Ishikawa (cell line): ENCODE measurements around the gene GMEB2.

ENCODE experiments used
- RAD21 ChIP-seq: IDR thresholded peaks from 2 replicates; pipeline ENCODE4 v1.6.1; 2012; ENCODE audit warnings: low read depth
- TEAD4 ChIP-seq: IDR thresholded peaks from 2 replicates; pipeline ENCODE4 v1.6.1; 2012

- TF ChIP-seq TEAD4: no peak
- no peak for TF ChIP-seq RAD21
These were observed 16.6 kb upstream of the GMEB2 start for GRCh38 chr20:63643499-63643898.
